Muscle of leg (tissue), 11 donors: Measurements from ENCODE around the gene POMT1. TPM values are rescaled to one million over a fixed set of nuclear protein-coding genes. Genes with fewer than 3 reads are reported as not detected.

Experiments
- DNase-seq: peaks from one replicate; pipeline ENCODE4 v3.0.0; 2013
- H3K27ac ChIP-seq: one replicate; pipeline ENCODE4 v1.5.1; 2013; ENCODE audit warnings: mild to moderate bottlenecking, low read length, control low read depth
- H3K27me3 ChIP-seq: one replicate; pipeline ENCODE4 v1.6.1; 2013; ENCODE audit warnings: low read length; ENCODE audit not compliant: control insufficient read depth, insufficient read depth
- H3K36me3 ChIP-seq: one replicate; pipeline ENCODE4 v1.6.1; 2013; ENCODE audit warnings: low read length; ENCODE audit not compliant: control insufficient read depth, insufficient read depth
- H3K4me1 ChIP-seq: one replicate; pipeline ENCODE4 v1.6.1; 2013; ENCODE audit warnings: low read length; ENCODE audit not compliant: control insufficient read depth, insufficient read depth
- H3K4me3 ChIP-seq: one replicate; pipeline ENCODE4 v1.5.1; 2013; ENCODE audit warnings: low read length, control low read depth
- H3K9me3 ChIP-seq: replicated peaks from 2 replicates; pipeline ENCODE4 v1.6.1; 2013; ENCODE audit warnings: low read depth, low read length; ENCODE audit not compliant: control insufficient read depth
- WGBS: methylation state at CpG from one replicate; pipeline ENCODE4 v1.1.5; 2013; ENCODE audit warnings: missing lambda C conversion rate; ENCODE audit not compliant: insufficient coverage; 5-methylcytosine and 5-hydroxymethylcytosine counted together
- polyA plus RNA-seq, 8 donors: library from polyadenylated mRNA; unstranded; fragments of 120-200 nt; gene quantifications; one replicate each; pipeline versions ENCODE4 v1.2.1 to v1.2.3, GENCODE V29; 2013; ENCODE audit warnings: inconsistent platforms in 1 of 8, low replicate concordance in 1 of 8; ENCODE audit not compliant: insufficient read length in 8 of 8, insufficient read depth in 1 of 8
- total RNA-seq: library from RNA; stranded (reverse); fragments of 120-200 nt; gene quantifications from one replicate; pipeline ENCODE4 v1.2.4, GENCODE V29; 2013

The POMT1 gene
- total and polyA plus RNA-seq, 9 donors: 15.1 to 29.9 (median 23.0) TPM

GRCh38 chr9:131523451-131524435 lies 21.0 kb downstream of the POMT1 start:
- no peak for DNase-seq
- H3K4me1 ChIP-seq: peaks cover 3% of the 10 kb centered on the region

GRCh38 chr9:131524665-131525315 lies 22.1 kb downstream of the POMT1 start:
- WGBS: 78% methylated on average over 20 of the region's 23 CpGs
- DNase-seq: no peak
- peaks cover 90% of the 10 kb centered on the region for H3K36me3 ChIP-seq
- no peak overlapping the region for H3K27ac ChIP-seq
- peaks cover 5% of the 10 kb centered on the region for H3K4me1 ChIP-seq
- H3K4me3 ChIP-seq: no peak overlapping the region
- H3K27me3 ChIP-seq: no peaks in the 10 kb centered on the region
- no peaks in the 10 kb centered on the region for H3K9me3 ChIP-seq

More at GRCh38 chr9:131523451-131524435, 21.0 kb downstream of the POMT1 start:
- Histone ChIP-seq H3K27me3 (no peaks in the 10 kb centered on the region), H3K36me3 (peaks cover 90% of the 10 kb centered on the region), H3K9me3 (no peaks in the 10 kb centered on the region), H3K4me3 (no peak overlapping the region), H3K27ac (no peak overlapping the region)
- WGBS: 84% methylated on average over 23 of the region's 29 CpGs

- H3K27me3 ChIP-seq: no peaks in the 10 kb centered on the region
- 91% methylated on average over 11 of the region's 19 CpGs for WGBS
- peaks cover 85% of the 10 kb centered on the region for H3K36me3 ChIP-seq
- no peaks in the 10 kb centered on the region for H3K9me3 ChIP-seq
- peak; percentile 57 for DNase-seq
- no peak overlapping the region for H3K27ac ChIP-seq
- no peak overlapping the region for H3K4me3 ChIP-seq
- peaks cover 13% of the 10 kb centered on the region for H3K4me1 ChIP-seq
Observed at GRCh38 chr9:131525643-131526565, 23.2 kb downstream of the POMT1 start.

GRCh38 chr9:131528186-131528585 lies 25.5 kb downstream of the POMT1 start:
- Histone ChIP-seq H3K4me1 (peaks cover 16% of the 10 kb centered on the region), H3K36me3 (peaks cover 62% of the 10 kb centered on the region), H3K27ac (no peak overlapping the region), H3K4me3 (no peak overlapping the region), H3K27me3 (no peaks in the 10 kb centered on the region), H3K9me3 (no peaks in the 10 kb centered on the region)
- 83% methylated on average over 5 of the region's 7 CpGs for WGBS
- DNase-seq: no peak

GRCh38 chr9:131528886-131529505 lies 26.3 kb downstream of the POMT1 start:
- 95% methylated on average over 32 of the region's 35 CpGs for WGBS
- peaks cover 16% of the 10 kb centered on the region for H3K4me1 ChIP-seq
- H3K9me3 ChIP-seq: no peaks in the 10 kb centered on the region
- H3K27me3 ChIP-seq: no peaks in the 10 kb centered on the region
- H3K27ac ChIP-seq: no peak overlapping the region
- peaks cover 54% of the 10 kb centered on the region for H3K36me3 ChIP-seq
- DNase-seq: no peak
- H3K4me3 ChIP-seq: no peak overlapping the region

GRCh38 chr9:131529597-131530545 lies 27.2 kb downstream of the POMT1 start:
- DNase-seq: no peak
- Histone ChIP-seq H3K27me3 (no peaks in the 10 kb centered on the region), H3K4me1 (peaks cover 16% of the 10 kb centered on the region), H3K9me3 (no peaks in the 10 kb centered on the region), H3K36me3 (peaks cover 46% of the 10 kb centered on the region), H3K4me3 (peak overlapping the region; percentile 67), H3K27ac (no peak overlapping the region)
- WGBS: 50% methylated on average over 20 of the region's 24 CpGs

- Histone ChIP-seq H3K9me3 (no peaks in the 10 kb centered on the region), H3K36me3 (peaks cover 41% of the 10 kb centered on the region), H3K27ac (no peak overlapping the region), H3K27me3 (no peaks in the 10 kb centered on the region), H3K4me1 (peaks cover 16% of the 10 kb centered on the region), H3K4me3 (peak overlapping the region; percentile 67)
- 2% methylated on average over 18 of the region's 29 CpGs for WGBS
- DNase-seq: peak; percentile 40
Observed at GRCh38 chr9:131530546-131530919, 27.8 kb downstream of the POMT1 start.

GRCh38 chr9:131530920-131531832 lies 28.5 kb downstream of the POMT1 start, which contains the start of gene UCK1:
UCK1 (minus strand) TSS chr9:131531263; CDS start chr9:131531174, 89 bp downstream.
- peak; percentile 92 for DNase-seq
- Histone ChIP-seq H3K27me3 (peaks cover 3% of the 10 kb centered on the region), H3K36me3 (peaks cover 37% of the 10 kb centered on the region), H3K27ac (no peak within 1 kb of the TSS), H3K4me1 (peaks cover 13% of the 10 kb centered on the region), H3K4me3 (peak within 1 kb of the TSS; percentile 67), H3K9me3 (no peaks in the 10 kb centered on the region)
- 5% methylated on average over 102 of the region's 103 CpGs for WGBS
